GM19455 (cell line): Measurements from ENCODE around the gene KIF20B.
"Not testable (repeated sequence)": the region's sequence is repeated elsewhere in the genome, so short reads cannot be mapped to it uniquely, and the experiment has no call there.

Source experiments
- ATAC-seq: cut with Tn5 transposase; IDR thresholded peaks from one replicate; pipeline ENCODE4 v1.9.1; 2021; ENCODE audit not compliant: unreplicated experiment

Gene KIF20B

GRCh38 chr10:89763671-89764070, 62.3 kb downstream of the KIF20B start:
- ATAC-seq = not testable (repeated sequence)

- no peak for ATAC-seq
These were observed 70.3 kb downstream of the KIF20B start for GRCh38 chr10:89771684-89772083.

GRCh38 chr10:89773081-89773480, 71.7 kb downstream of the KIF20B start:
- ATAC-seq = no peak

- ATAC-seq = no peak
These were observed 75.3 kb downstream of the KIF20B start for GRCh38 chr10:89776665-89777064.

- no peak for ATAC-seq
These were observed 81.1 kb downstream of the KIF20B start for GRCh38 chr10:89782470-89782869.

GRCh38 chr10:89783406-89783805, 82.0 kb downstream of the KIF20B start:
- ATAC-seq = no peak

- ATAC-seq = no peak
These were observed 83.7 kb downstream of the KIF20B start for GRCh38 chr10:89785095-89785494.

GRCh38 chr10:89789188-89789877, 87.9 kb downstream of the KIF20B start:
- no peak for ATAC-seq

GRCh38 chr10:89792187-89792586, 90.8 kb downstream of the KIF20B start:
- ATAC-seq = no peak

GRCh38 chr10:89793649-89794254, 92.4 kb downstream of the KIF20B start:
- ATAC-seq = no peak

GRCh38 chr10:89795840-89796239, 94.5 kb downstream of the KIF20B start:
- no peak for ATAC-seq

- no peak for ATAC-seq
These were observed 96.7 kb downstream of the KIF20B start for GRCh38 chr10:89798092-89798491.

- no peak for ATAC-seq
These were observed 98.2 kb downstream of the KIF20B start for GRCh38 chr10:89799573-89799972.

- ATAC-seq = peak; percentile 84
These were observed 104.2 kb downstream of the KIF20B start for GRCh38 chr10:89805599-89806013.

GRCh38 chr10:89808842-89809241, 107.5 kb downstream of the KIF20B start:
- no peak for ATAC-seq

GRCh38 chr10:89809766-89810165, 108.4 kb downstream of the KIF20B start:
- ATAC-seq = no peak

- ATAC-seq = no peak
These were observed 109.6 kb downstream of the KIF20B start for GRCh38 chr10:89810908-89811525.

- ATAC-seq = no peak
These were observed 112.2 kb downstream of the KIF20B start for GRCh38 chr10:89813546-89813945.

GRCh38 chr10:89814278-89814677, 112.9 kb downstream of the KIF20B start:
- ATAC-seq = no peak

GRCh38 chr10:89815049-89815853, 113.9 kb downstream of the KIF20B start:
- ATAC-seq = no peak

GRCh38 chr10:89819008-89819407, 117.6 kb downstream of the KIF20B start:
- ATAC-seq = not testable (repeated sequence)
